Fibroblast of mammary gland (primary cell): ENCODE results near the gene PTPRN2.

Experiments
- DNase-seq: peaks from one replicate; pipeline ENCODE4 v3.0.0-alpha.2; 2010; ENCODE audit warnings: low read depth
- H3K4me3 ChIP-seq: 2 replicates; pipeline ENCODE4 v1.5.1; 2011; ENCODE audit warnings: low read depth, mild to moderate bottlenecking, low read length, moderate library complexity; ENCODE audit not compliant: control insufficient read depth
- CTCF ChIP-seq: conservative IDR thresholded peaks from 2 replicates; pipeline ENCODE4 v1.5.1; 2011; ENCODE audit warnings: low read depth, low read length, inconsistent platforms; ENCODE audit not compliant: control insufficient read depth, insufficient read depth

PTPRN2 gene

GRCh38 chr7:157599491-157599890 lies 988.1 kb downstream of the PTPRN2 start:
- no peak for DNase-seq
- TF ChIP-seq CTCF = no peak
- H3K4me3 ChIP-seq = no peak overlapping the region

- H3K4me3 ChIP-seq = no peak overlapping the region
- TF ChIP-seq CTCF = no peak
- DNase-seq = no peak
Observed at GRCh38 chr7:157597562-157597961, 990.1 kb downstream of the PTPRN2 start.

- no peak overlapping the region for H3K4me3 ChIP-seq
- DNase-seq = no peak
- no peak for TF ChIP-seq CTCF
Observed at GRCh38 chr7:157596881-157597280, 990.7 kb downstream of the PTPRN2 start.

GRCh38 chr7:157596471-157596870 lies 991.2 kb downstream of the PTPRN2 start:
- no peak for DNase-seq
- TF ChIP-seq CTCF = no peak
- no peak overlapping the region for H3K4me3 ChIP-seq

GRCh38 chr7:157596026-157596425 lies 991.6 kb downstream of the PTPRN2 start:
- no peak for TF ChIP-seq CTCF
- no peak for DNase-seq

GRCh38 chr7:157595086-157595855 lies 992.4 kb downstream of the PTPRN2 start:
- no peak overlapping the region for H3K4me3 ChIP-seq
- no peak for TF ChIP-seq CTCF

More at GRCh38 chr7:157596026-157596425, 991.6 kb downstream of the PTPRN2 start:
- no peak overlapping the region for H3K4me3 ChIP-seq

GRCh38 chr7:157594306-157594705 lies 993.3 kb downstream of the PTPRN2 start:
- DNase-seq = no peak
- no peak overlapping the region for H3K4me3 ChIP-seq
- TF ChIP-seq CTCF = no peak

More at GRCh38 chr7:157595086-157595855, 992.4 kb downstream of the PTPRN2 start:
- DNase-seq = no peak
